GM12891 (cell line): ENCODE results near the gene SNRNP25.

Experiments
- POLR2A ChIP-seq: IDR thresholded peaks from 2 replicates; pipeline ENCODE4 v1.6.1; 2011; ENCODE audit warnings: low read depth, low read length, control low read depth
- POLR2AphosphoS5 ChIP-seq: IDR thresholded peaks from 2 replicates; pipeline ENCODE4 v1.6.1; 2011; ENCODE audit warnings: low read depth, low read length, control low read depth
- TAF1 ChIP-seq: IDR thresholded peaks from 2 replicates; pipeline ENCODE4 v1.6.1; 2011; ENCODE audit warnings: low read depth, low read length, control low read depth

DNA sequence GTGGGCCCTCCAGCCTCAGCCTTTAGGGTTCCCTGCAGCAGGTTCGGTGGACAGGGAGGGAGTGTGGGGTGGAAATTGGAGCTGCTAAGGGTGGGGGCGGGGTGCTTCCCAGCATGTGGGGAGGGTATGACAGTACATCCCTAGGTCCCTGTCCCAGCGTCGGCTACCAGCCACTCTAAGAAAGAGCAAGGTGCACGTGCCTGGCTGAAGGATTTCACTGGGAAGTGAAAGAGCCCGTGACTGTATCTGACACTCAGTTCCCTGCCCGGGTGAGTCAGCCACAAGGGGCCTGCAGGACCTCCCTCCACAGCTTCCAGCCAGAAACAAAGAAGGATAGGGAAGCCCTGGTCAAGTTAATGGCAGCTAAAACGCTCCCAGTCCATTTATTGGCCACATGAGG lies 4.1 kb downstream of the SNRNP25 start:
- TF ChIP-seq TAF1 (no peak), POLR2AphosphoS5 (no peak), POLR2A (no peak)
